DOHH2 (cell line): Measurements from ENCODE around the gene GPR157.

Experiments used
- EZH2phosphoT487 ChIP-seq: fragments of 200-600 bp; sonication (generic); IDR thresholded peaks from 2 replicates; pipeline ENCODE4 v1.6.1; 2017; ENCODE audit warnings: borderline replicate concordance, mild to moderate bottlenecking, antibody characterized with exemption, low read length, moderate library complexity, mixed read lengths
- TF ChIP-seq, protein P1 (sequence below): fragments of 200-600 bp; sonication (generic); IDR thresholded peaks from one replicate; pipeline ENCODE4 v1.5.1; 2014; ENCODE audit warnings: antibody characterized with exemption, mild to moderate bottlenecking, low read depth, low read length; ENCODE audit not compliant: poor library complexity, severe bottlenecking

DNA sequence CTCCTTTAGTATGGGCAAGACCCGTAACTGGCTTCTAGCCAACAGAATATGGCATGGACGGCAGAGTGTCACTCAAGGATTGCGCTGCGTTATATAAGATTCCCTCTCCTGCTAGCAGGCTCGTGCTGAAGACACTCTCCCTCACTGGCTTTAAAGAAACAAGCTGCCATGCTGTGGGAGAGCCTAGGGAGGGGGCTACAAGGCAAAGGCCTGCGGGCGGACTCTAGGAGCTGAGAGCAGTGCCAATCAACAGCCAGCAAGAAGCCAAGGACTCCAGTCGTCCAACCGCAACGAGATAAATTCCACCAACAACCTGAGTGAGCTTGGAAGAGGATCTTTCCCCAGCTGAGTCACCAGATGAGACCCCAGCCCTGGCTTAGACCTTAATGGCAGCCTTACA is 45.9 kb upstream of the GPR157 start:
- TF ChIP-seq, protein P1, sequence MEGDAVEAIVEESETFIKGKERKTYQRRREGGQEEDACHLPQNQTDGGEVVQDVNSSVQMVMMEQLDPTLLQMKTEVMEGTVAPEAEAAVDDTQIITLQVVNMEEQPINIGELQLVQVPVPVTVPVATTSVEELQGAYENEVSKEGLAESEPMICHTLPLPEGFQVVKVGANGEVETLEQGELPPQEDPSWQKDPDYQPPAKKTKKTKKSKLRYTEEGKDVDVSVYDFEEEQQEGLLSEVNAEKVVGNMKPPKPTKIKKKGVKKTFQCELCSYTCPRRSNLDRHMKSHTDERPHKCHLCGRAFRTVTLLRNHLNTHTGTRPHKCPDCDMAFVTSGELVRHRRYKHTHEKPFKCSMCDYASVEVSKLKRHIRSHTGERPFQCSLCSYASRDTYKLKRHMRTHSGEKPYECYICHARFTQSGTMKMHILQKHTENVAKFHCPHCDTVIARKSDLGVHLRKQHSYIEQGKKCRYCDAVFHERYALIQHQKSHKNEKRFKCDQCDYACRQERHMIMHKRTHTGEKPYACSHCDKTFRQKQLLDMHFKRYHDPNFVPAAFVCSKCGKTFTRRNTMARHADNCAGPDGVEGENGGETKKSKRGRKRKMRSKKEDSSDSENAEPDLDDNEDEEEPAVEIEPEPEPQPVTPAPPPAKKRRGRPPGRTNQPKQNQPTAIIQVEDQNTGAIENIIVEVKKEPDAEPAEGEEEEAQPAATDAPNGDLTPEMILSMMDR = no peak
- TF ChIP-seq EZH2phosphoT487 = no peak
